Hematopoietic multipotent progenitor cell treated with erythropoietin and hydrocortisone succinate and interleukin-3 and kit ligand, for 6 days (in vitro differentiated cells): Measurements from ENCODE around the gene CCT6B.

ENCODE experiments used
- DNase-seq: peaks from one replicate; pipeline ENCODE4 v3.0.0-alpha.2; 2015

Gene CCT6B

GRCh38 chr17:34883106-34884000, 77.9 kb downstream of the CCT6B start:
- no peak for DNase-seq

- DNase-seq, result no peak
Measured at GRCh38 chr17:34879146-34879545, 82.1 kb downstream of the CCT6B start.
